22Rv1 (cell line): ENCODE data around the gene DUSP22.

Source experiments
- H3K27ac ChIP-seq: fragments of 450-650 bp; 2 replicates; pipeline ENCODE4 v1.5.1; 2017
- CTCF ChIP-seq: fragments of 450-650 bp; IDR thresholded peaks from 2 replicates; pipeline ENCODE4 v1.5.1; 2017; ENCODE audit warnings: mild to moderate bottlenecking
- ZFX ChIP-seq: fragments of 450-650 bp; IDR thresholded peaks from 2 replicates; pipeline ENCODE4 v1.6.1; 2017; ENCODE audit warnings: antibody characterized with exemption, borderline replicate concordance

The DUSP22 gene

GRCh38 chr6:348860-349396 is 56.6 kb downstream of the DUSP22 start:
- TF ChIP-seq CTCF = no peak
- TF ChIP-seq ZFX = no peak
- H3K27ac ChIP-seq = no peak overlapping the region

GRCh38 chr6:349491-349921 is 57.2 kb downstream of the DUSP22 start:
- TF ChIP-seq ZFX (no peak), CTCF (no peak)
- H3K27ac ChIP-seq = no peak overlapping the region

- H3K27ac ChIP-seq = no peak overlapping the region
- no peak for TF ChIP-seq CTCF
- TF ChIP-seq ZFX = no peak
Observed at GRCh38 chr6:350371-350770, 58.1 kb downstream of the DUSP22 start.

GRCh38 chr6:351011-351866 is 59.0 kb downstream of the DUSP22 start:
- peak; percentile 39 for TF ChIP-seq CTCF
- TF ChIP-seq ZFX = no peak
- H3K27ac ChIP-seq = no peak overlapping the region

- TF ChIP-seq CTCF (no peak), ZFX (no peak)
- H3K27ac ChIP-seq = no peak overlapping the region
Observed at GRCh38 chr6:351867-352289, 59.6 kb downstream of the DUSP22 start.

GRCh38 chr6:352474-352873 is 60.2 kb downstream of the DUSP22 start:
- no peak overlapping the region for H3K27ac ChIP-seq
- TF ChIP-seq CTCF = no peak
- TF ChIP-seq ZFX = no peak

GRCh38 chr6:352896-353470 is 60.7 kb downstream of the DUSP22 start:
- H3K27ac ChIP-seq = no peak overlapping the region
- no peak for TF ChIP-seq CTCF
- no peak for TF ChIP-seq ZFX
